Osteoblast (primary cell): ENCODE measurements around the gene TRDMT1. TPM values are rescaled to one million over a fixed set of nuclear protein-coding genes. Genes with fewer than 3 reads are reported as not detected.
A peak's percentile ranks its signal among the peaks of the same experiment; 100 is the strongest.

Source experiments
- DNase-seq: peaks from one replicate; pipeline ENCODE4 v3.0.0; 2011; ENCODE audit warnings: low spot score, mixed read lengths; ENCODE audit not compliant: insufficient read length; ENCODE audit errors: missing footprints
- H2AFZ ChIP-seq: 2 replicates; pipeline ENCODE4 v1.6.0; 2011; ENCODE audit warnings: mild to moderate bottlenecking, low read length
- H3K27ac ChIP-seq: 2 replicates; pipeline ENCODE4 v1.5.1; 2011; ENCODE audit warnings: mild to moderate bottlenecking, low read depth, low read length, moderate library complexity
- H3K27me3 ChIP-seq: 2 replicates; pipeline ENCODE4 v1.6.0; 2012; ENCODE audit warnings: mild to moderate bottlenecking, control low read depth, inconsistent platforms, low read length, moderate library complexity; ENCODE audit not compliant: insufficient read depth
- H3K36me3 ChIP-seq: 2 replicates; pipeline ENCODE4 v1.5.1; 2011; ENCODE audit warnings: mild to moderate bottlenecking, low read length, control low read depth, moderate library complexity; ENCODE audit not compliant: insufficient read depth
- H3K4me1 ChIP-seq: 2 replicates; pipeline ENCODE4 v1.5.1; 2011; ENCODE audit warnings: mild to moderate bottlenecking, low read length, control low read depth, moderate library complexity; ENCODE audit not compliant: insufficient read depth
- H3K4me2 ChIP-seq: 2 replicates; pipeline ENCODE4 v1.6.0; 2011; ENCODE audit warnings: mild to moderate bottlenecking, low read length; ENCODE audit not compliant: insufficient read depth
- H3K4me3 ChIP-seq: fragments of 200-600 bp; sonication (generic); 3 replicates; pipeline ENCODE4 v1.5.1; 2012; ENCODE audit warnings: mild to moderate bottlenecking, low read length, inconsistent platforms; ENCODE audit not compliant: insufficient read depth
- H3K79me2 ChIP-seq: 2 replicates; pipeline ENCODE4 v1.6.0; 2012; ENCODE audit warnings: mild to moderate bottlenecking, low read length, control low read depth, inconsistent platforms; ENCODE audit not compliant: insufficient read depth
- H3K9me3 ChIP-seq: 2 replicates; pipeline ENCODE4 v1.5.1; 2011; ENCODE audit warnings: low read depth, low read length, control low read depth
- H4K20me1 ChIP-seq: 2 replicates; pipeline ENCODE4 v1.6.0; 2012; ENCODE audit warnings: mild to moderate bottlenecking, low read length, control low read depth; ENCODE audit not compliant: insufficient read depth
- CTCF ChIP-seq: IDR thresholded peaks from 2 replicates; pipeline ENCODE4 v1.5.1; 2011; ENCODE audit warnings: mild to moderate bottlenecking, low read depth, low read length, moderate library complexity; ENCODE audit errors: extremely low read depth
- total RNA-seq: library from RNA; depleted of rRNA; stranded (reverse); fragments of >200 nt; gene quantifications from 2 replicates; pipeline ENCODE4 v1.2.3, GENCODE V29; 2012

TRDMT1 gene
- total RNA-seq, 1 donor = 7.6 TPM

- Histone ChIP-seq H3K4me1 (peaks cover 20% of the 10 kb centered on the region), H3K36me3 (no peaks in the 10 kb centered on the region), H4K20me1 (no peaks in the 10 kb centered on the region), H2AFZ (no peak overlapping the region), H3K4me3 (no peak overlapping the region), H3K4me2 (no peak overlapping the region), H3K9me3 (no peaks in the 10 kb centered on the region), H3K27ac (no peak overlapping the region), H3K27me3 (no peaks in the 10 kb centered on the region), H3K79me2 (no peaks in the 10 kb centered on the region)
- DNase-seq = peak; percentile 22
- no peak for TF ChIP-seq CTCF
These were observed 88.1 kb downstream of the TRDMT1 start for GRCh38 chr10:17113346-17113745.

- no peak overlapping the region for H2AFZ ChIP-seq
- no peak for TF ChIP-seq CTCF
- H3K4me3 ChIP-seq = no peak overlapping the region
- H3K79me2 ChIP-seq = no peaks in the 10 kb centered on the region
- DNase-seq = no peak
- no peaks in the 10 kb centered on the region for H3K9me3 ChIP-seq
- no peak overlapping the region for H3K27ac ChIP-seq
- H3K36me3 ChIP-seq = no peaks in the 10 kb centered on the region
- no peaks in the 10 kb centered on the region for H3K27me3 ChIP-seq
- no peaks in the 10 kb centered on the region for H4K20me1 ChIP-seq
- H3K4me2 ChIP-seq = no peak overlapping the region
- H3K4me1 ChIP-seq = peaks cover 20% of the 10 kb centered on the region
These were observed 88.9 kb downstream of the TRDMT1 start for GRCh38 chr10:17112566-17112965.

DNA sequence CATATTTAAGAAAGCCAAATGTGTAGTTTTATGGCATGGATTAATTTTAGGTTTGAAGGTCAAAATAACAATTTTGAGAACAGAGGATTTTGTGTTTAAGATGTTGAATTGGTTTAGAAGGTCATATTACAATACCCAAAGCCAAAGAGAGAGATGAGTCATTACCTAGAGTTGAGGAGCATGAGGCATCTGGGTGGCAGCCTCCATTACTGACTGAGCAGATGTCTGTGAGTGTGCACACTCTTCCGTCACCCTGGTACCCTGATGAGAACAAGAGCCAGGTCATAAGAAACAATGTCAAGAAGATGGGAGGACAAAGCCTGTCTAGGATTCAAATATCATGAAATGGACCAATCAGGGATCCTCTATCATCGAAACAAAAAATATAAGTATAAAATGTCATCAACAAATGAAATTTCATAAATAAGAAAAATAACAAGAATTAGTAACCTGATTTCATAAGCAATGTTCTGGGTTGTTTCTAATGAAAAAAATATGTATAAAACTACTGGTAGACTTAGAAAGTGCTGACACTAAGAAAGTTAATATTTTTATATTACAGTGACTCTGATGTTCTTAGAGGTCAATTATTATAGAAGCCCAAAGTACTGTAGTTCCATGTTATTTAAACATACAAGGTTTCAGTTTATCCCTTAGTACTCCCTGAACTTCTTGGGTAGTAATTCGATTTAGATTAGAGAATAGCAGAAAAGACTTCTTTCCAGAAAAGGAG lies 91.8 kb downstream of the TRDMT1 start:
- no peaks in the 10 kb centered on the region for H3K79me2 ChIP-seq
- no peaks in the 10 kb centered on the region for H4K20me1 ChIP-seq
- peaks cover 11% of the 10 kb centered on the region for H3K4me1 ChIP-seq
- H3K4me3 ChIP-seq = no peak overlapping the region
- no peak overlapping the region for H2AFZ ChIP-seq
- H3K4me2 ChIP-seq = no peak overlapping the region
- H3K9me3 ChIP-seq = no peaks in the 10 kb centered on the region
- peak; percentile 89 for DNase-seq
- no peaks in the 10 kb centered on the region for H3K27me3 ChIP-seq
- no peak for TF ChIP-seq CTCF
- H3K27ac ChIP-seq = peak overlapping the region; percentile 0
- no peaks in the 10 kb centered on the region for H3K36me3 ChIP-seq

GRCh38 chr10:17109046-17109445 lies 92.4 kb downstream of the TRDMT1 start:
- TF ChIP-seq CTCF = no peak
- no peak for DNase-seq
- H3K4me3 ChIP-seq = no peak overlapping the region
- H3K36me3 ChIP-seq = no peaks in the 10 kb centered on the region
- H3K4me2 ChIP-seq = no peak overlapping the region
- H3K9me3 ChIP-seq = no peaks in the 10 kb centered on the region
- H3K4me1 ChIP-seq = peaks cover 6% of the 10 kb centered on the region
- no peaks in the 10 kb centered on the region for H3K27me3 ChIP-seq
- no peak overlapping the region for H2AFZ ChIP-seq
- no peaks in the 10 kb centered on the region for H3K79me2 ChIP-seq
- H4K20me1 ChIP-seq = no peaks in the 10 kb centered on the region
- no peak overlapping the region for H3K27ac ChIP-seq
